Measurements from ENCODE around the gene USP34. TPM values are rescaled to one million over a fixed set of nuclear protein-coding genes. Genes with fewer than 3 reads are reported as not detected.

USP34 gene
- total and polyA plus RNA-seq, 2 of the 4 experiments (the other 2 are of a cell fraction), result 34.7 to 128 TPM

DNA sequence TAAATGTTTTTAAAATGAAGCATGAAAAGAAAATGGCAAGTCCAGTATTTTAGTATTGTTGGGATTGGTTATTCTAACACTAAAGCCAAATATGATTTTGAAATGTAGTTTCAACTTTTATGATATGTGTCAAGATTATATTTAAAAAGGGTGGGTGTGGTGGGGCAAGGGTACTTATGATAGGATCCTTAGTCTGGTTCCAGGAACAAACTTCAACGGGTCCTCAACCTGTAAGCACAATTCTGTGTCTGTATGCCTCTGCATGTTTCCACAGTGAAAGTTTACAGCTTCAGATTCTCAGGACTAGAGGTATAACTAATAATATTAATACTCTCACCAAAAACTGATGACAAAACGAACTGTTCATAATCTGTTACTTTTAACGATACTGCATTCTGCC lies 5.8 kb downstream of the USP34 start:
- Histone ChIP-seq H3K9me3 (ENCODE audit: control insufficient read depth, insufficient read depth, low read length) (no peaks in the 10 kb centered on the region), H4K8ac (ENCODE audit: low read depth in 2 of 2, low read length in 2 of 2) (no peak overlapping the region), H3K36me3 (ENCODE audit: control insufficient read depth, insufficient read depth, low read length) (peaks cover 6% of the 10 kb centered on the region), H3K9ac (ENCODE audit: low read depth, low read length) (no peak overlapping the region), H3K18ac (ENCODE audit: low read depth, low read length) (no peak overlapping the region), H3K27me3 (ENCODE audit: control insufficient read depth, insufficient read depth, low read length) (no peaks in the 10 kb centered on the region), H2BK20ac (ENCODE audit: low read depth, low read length) (no peak overlapping the region), H2AK9ac (replicated peaks; ENCODE audit: low read depth, low read length, poor library complexity) (no peak overlapping the region), H2BK5ac (ENCODE audit: low read depth, low read length, poor library complexity, severe bottlenecking) (no peak overlapping the region), H4K91ac (ENCODE audit: insufficient read depth, low read depth, low read length) (no peak overlapping the region), H3K4me3 (ENCODE audit: insufficient read depth, low read depth, low read length) (no peak overlapping the region), H4K5ac (ENCODE audit: low read depth, low read length) (no peak overlapping the region), H3K9me1 (ENCODE audit: insufficient read depth, low read length) (peaks cover 10% of the 10 kb centered on the region; the same call in 1 of the 2 replicates), H3K79me1 (ENCODE audit: low read depth in 1 of 2, low read length in 2 of 2) (peaks cover 3 to 54% of the 10 kb centered on the region in 2 experiments; a peak in 3 of 4 replicates), H2AFZ (replicated peaks; ENCODE audit: low read length, poor library complexity) (no peak overlapping the region), H3K14ac (replicated peaks; ENCODE audit: low read depth, low read length) (no peak overlapping the region), H3K4me2 (ENCODE audit: low read depth, low read length) (no peak overlapping the region), H2BK15ac (ENCODE audit: low read depth, low read length) (no peak overlapping the region), H4K20me1 (ENCODE audit: insufficient read depth, low read length) (peaks cover 62% of the 10 kb centered on the region), H3K4me1 (ENCODE audit: control insufficient read depth, insufficient read depth, low read length) (0 out of 2 replicates have a peak, but pooled peaks cover 1% of the 10 kb centered on the region), H3K4ac (ENCODE audit: low read depth, low read length) (no peak overlapping the region), H3K23ac (ENCODE audit: low read depth, low read length) (no peak overlapping the region), H2BK120ac (ENCODE audit: low read depth, low read length) (no peak overlapping the region), H3K56ac (ENCODE audit: extremely low read depth, insufficient read depth, low read length) (no peak overlapping the region), H3K27ac (ENCODE audit: insufficient read depth, low read length) (no peak overlapping the region), H2AK5ac (ENCODE audit: low read depth, low read length) (no peak overlapping the region)
- dilution Hi-C loops (cut with HindIII; ENCODE audit: low sequenced_read_pairs, unreplicated experiment), result no loop called here
- intact Hi-C loops (cut with micrococcal nuclease), result loop anchor here (5.0 kb wide), 1 partner anchor 33 kb away; no protein-coding TSS in a partner anchor
- no TSS peak for BruUV-seq (replicated peaks)
- ChIA-PET POLR2A (ENCODE audit: unreplicated experiment) (no interaction called here), CTCF (no interaction called here)
- in situ Hi-C loops (cut with MboI; ENCODE audit: low sequenced_read_pairs), result no loop called here
- TF ChIP-seq MXI1 (IDR thresholded peaks at IDR 0.05; ENCODE audit: borderline replicate concordance, low read depth, low read length) (no peak), CTCF (conservative IDR thresholded peaks at IDR 0.05; ENCODE audit: low read depth, low read length) (no peak), CHD1 (IDR thresholded peaks at IDR 0.05; ENCODE audit: low read depth, low read length) (no peak), FOS (IDR thresholded peaks at IDR 0.05; ENCODE audit: low read depth, low read length) (no peak), SMC3 (IDR thresholded peaks at IDR 0.05; ENCODE audit: low read depth, low read length) (no peak), BHLHE40 (IDR thresholded peaks at IDR 0.05; ENCODE audit: low read depth, low read length) (no peak), POLR2A (IDR thresholded peaks at IDR 0.05; ENCODE audit: low read depth, low read length) (no peak), RAD21 (IDR thresholded peaks at IDR 0.05; ENCODE audit: low read length) (no peak), CEBPB (IDR thresholded peaks at IDR 0.05; ENCODE audit: low read depth, low read length) (no peak), RCOR1 (IDR thresholded peaks at IDR 0.05; ENCODE audit: insufficient replicate concordance, low read length) (no peak)
- no CpG with 5 or more reads among the region's 3 CpGs for WGBS, 2 experiments (ENCODE audit: extremely low coverage in 2 of 2, insufficient read length in 1 of 2)
- no peak for ATAC-seq (ENCODE audit: low read depth)
- DNase-seq, result no peak

Measured in IMR-90 (cell line).